Esophagus muscularis mucosa (tissue), 4 donors: ENCODE data around the gene ITGAD.

ENCODE experiments used
- EP300 ChIP-seq: sonication (generic); formaldehyde crosslinking; IDR thresholded peaks from one replicate; pipeline ENCODE4 v1.6.1; 2017; ENCODE audit warnings: antibody characterized with exemption
- POLR2A ChIP-seq: fragments of 450-650 bp; IDR thresholded peaks from one replicate; pipeline ENCODE4 v1.6.1; 2017; ENCODE audit warnings: antibody characterized with exemption, moderate library complexity, mild to moderate bottlenecking, low read depth
- TF ChIP-seq, protein P1 (sequence below), 3 experiments: fragments of 200-600 bp in 2 of 3; fragments of 450-650 bp in 1 of 3; sonication (generic) in 2 of 3; IDR thresholded peaks; one replicate each; pipeline ENCODE4 v1.5.1; 2017 to 2019; ENCODE audit warnings: antibody characterized with exemption in 3 of 3, mild to moderate bottlenecking in 2 of 3, moderate library complexity in 1 of 3

DNA sequence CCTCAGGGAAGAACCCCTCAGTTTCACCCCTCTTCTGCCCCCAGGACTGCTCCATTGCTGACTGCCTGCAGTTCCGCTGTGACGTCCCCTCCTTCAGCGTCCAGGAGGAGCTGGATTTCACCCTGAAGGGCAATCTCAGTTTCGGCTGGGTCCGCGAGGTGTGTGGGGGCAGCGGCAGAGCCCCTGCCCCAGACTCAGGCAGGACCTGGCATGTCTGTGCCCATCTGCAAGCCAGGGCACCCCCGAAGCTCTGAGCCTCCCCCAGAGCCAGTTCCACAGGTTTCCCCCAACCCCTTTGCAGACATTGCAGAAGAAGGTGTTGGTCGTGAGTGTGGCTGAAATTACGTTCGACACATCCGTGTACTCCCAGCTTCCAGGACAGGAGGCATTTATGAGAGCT lies 30.7 kb downstream of the ITGAD start:
- TF ChIP-seq, protein P1, sequence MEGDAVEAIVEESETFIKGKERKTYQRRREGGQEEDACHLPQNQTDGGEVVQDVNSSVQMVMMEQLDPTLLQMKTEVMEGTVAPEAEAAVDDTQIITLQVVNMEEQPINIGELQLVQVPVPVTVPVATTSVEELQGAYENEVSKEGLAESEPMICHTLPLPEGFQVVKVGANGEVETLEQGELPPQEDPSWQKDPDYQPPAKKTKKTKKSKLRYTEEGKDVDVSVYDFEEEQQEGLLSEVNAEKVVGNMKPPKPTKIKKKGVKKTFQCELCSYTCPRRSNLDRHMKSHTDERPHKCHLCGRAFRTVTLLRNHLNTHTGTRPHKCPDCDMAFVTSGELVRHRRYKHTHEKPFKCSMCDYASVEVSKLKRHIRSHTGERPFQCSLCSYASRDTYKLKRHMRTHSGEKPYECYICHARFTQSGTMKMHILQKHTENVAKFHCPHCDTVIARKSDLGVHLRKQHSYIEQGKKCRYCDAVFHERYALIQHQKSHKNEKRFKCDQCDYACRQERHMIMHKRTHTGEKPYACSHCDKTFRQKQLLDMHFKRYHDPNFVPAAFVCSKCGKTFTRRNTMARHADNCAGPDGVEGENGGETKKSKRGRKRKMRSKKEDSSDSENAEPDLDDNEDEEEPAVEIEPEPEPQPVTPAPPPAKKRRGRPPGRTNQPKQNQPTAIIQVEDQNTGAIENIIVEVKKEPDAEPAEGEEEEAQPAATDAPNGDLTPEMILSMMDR (IDR thresholded peaks at IDR 0.05): no peak
- no peak for TF ChIP-seq POLR2A
- no peak for TF ChIP-seq EP300
